Measurements from ENCODE around the gene GOLPH3. TPM values are rescaled to one million over a fixed set of nuclear protein-coding genes. Genes with fewer than 3 reads are reported as not detected.

The GOLPH3 gene
- total RNA-seq, 1 experiment from 2014 or later: 98.7 TPM

DNA sequence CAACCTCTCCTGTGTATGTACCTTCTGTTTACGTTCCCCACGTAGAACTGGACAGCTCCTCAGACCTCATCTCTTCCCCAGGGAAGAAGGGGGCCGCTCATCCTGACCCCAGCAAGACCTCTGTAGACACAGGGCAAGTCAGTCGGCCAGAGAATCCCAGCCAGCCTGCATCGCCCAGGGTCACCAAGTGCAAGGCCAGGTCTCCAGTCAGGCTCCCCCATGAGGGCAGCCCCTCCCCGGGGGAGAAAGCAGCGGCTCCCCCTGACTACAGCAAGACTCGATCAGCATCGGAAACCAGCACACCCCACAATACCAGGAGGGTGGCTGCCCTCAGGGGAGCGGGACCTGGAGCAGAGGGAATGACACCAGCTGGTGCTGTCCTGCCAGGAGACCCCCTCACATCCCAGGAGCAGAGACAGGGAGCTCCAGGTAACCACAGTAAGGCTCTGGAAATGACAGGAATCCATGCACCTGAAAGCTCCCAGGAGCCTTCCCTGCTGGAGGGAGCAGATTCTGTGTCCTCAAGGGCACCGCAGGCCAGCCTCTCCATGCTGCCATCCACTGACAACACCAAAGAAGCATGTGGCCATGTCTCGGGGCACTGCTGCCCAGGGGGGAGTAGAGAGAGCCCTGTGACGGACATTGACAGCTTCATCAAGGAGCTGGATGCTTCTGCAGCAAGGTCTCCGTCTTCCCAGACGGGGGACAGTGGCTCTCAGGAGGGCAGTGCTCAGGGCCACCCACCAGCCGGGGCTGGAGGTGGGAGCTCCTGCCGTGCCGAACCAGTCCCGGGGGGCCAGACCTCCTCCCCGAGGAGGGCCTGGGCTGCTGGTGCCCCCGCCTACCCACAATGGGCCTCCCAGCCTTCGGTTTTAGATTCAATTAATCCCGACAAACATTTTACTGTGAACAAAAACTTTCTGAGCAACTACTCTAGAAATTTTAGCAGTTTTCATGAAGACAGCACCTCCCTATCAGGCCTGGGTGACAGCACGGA lies 86.7 kb downstream of the GOLPH3 start:
- Histone ChIP-seq H3K23me2 (ENCODE audit: insufficient read length, low read depth, low read length, poor library complexity, severe bottlenecking) (no peaks in the 10 kb centered on the region), H3K27me3 (ENCODE audit: insufficient read depth, low read length) (no peaks in the 10 kb centered on the region), H2BK12ac (ENCODE audit: insufficient read length, low read depth, low read length) (no peak overlapping the region), H4K5ac (ENCODE audit: insufficient read length, low read depth, low read length) (no peak overlapping the region), H3K4me1 (ENCODE audit: insufficient read depth, low read length) (no peaks in the 10 kb centered on the region), H2BK20ac (ENCODE audit: low read depth, low read length, poor library complexity, severe bottlenecking) (no peak overlapping the region), H3K14ac (ENCODE audit: insufficient read depth, low read length) (no peak overlapping the region; the same call in 1 of the 2 replicates), H4K8ac (replicated peaks; ENCODE audit: insufficient read length, low read depth, low read length) (no peak overlapping the region), H4K20me1 (ENCODE audit: control insufficient read depth, insufficient read depth, insufficient read length) (no peaks in the 10 kb centered on the region), H3K9ac (ENCODE audit: extremely low read depth, insufficient read length, low read length) (no peak overlapping the region), H3K23ac (ENCODE audit: insufficient read length, low read depth, low read length) (no peak overlapping the region), H2AK5ac (ENCODE audit: insufficient read length, low read length) (no peak overlapping the region), H3K79me2 (ENCODE audit: insufficient read depth, low read length) (no peaks in the 10 kb centered on the region), H3K79me1 (ENCODE audit: insufficient read depth, low read depth, low read length, poor library complexity, severe bottlenecking) (no peaks in the 10 kb centered on the region), H4K91ac (ENCODE audit: insufficient read length, low read depth, low read length) (no peak overlapping the region), H3K4me2 (ENCODE audit: insufficient read depth, insufficient read length, low read length) (no peak overlapping the region), H2BK15ac (ENCODE audit: low read depth, low read length) (no peak overlapping the region), H3K27ac (ENCODE audit: insufficient read length, low read depth, low read length) (no peak overlapping the region), H2AFZ (ENCODE audit: low read length) (no peak overlapping the region), H2BK5ac (ENCODE audit: insufficient read length, low read length) (no peak overlapping the region), H3T11ph (ENCODE audit: low read length) (no peak overlapping the region), H3K18ac (ENCODE audit: insufficient read length, low read depth, low read length) (no peak overlapping the region), H2BK120ac (ENCODE audit: low read depth, low read length, poor library complexity, severe bottlenecking) (no peak overlapping the region), H3K4ac (ENCODE audit: low read depth, low read length) (no peak overlapping the region), H3K56ac (ENCODE audit: insufficient read length, low read depth, low read length) (no peak overlapping the region), H3K9me3 (ENCODE audit: control insufficient read depth, low read depth, low read length) (no peaks in the 10 kb centered on the region)
- Mint-ChIP-seq H3K4me3 (no peak overlapping the region), H3K36me3 (ENCODE audit: insufficient read depth in 1 of 3, low read depth in 3 of 3) (peaks cover 0 to 14% (median 5%) of the 10 kb centered on the region in 3 experiments; a peak in 4 of 7 replicates), H3K27ac (peak overlapping the region in 1 of 3 experiments; percentile 88; a peak in 3 of 7 replicates), H3K9me3 (no peaks in the 10 kb centered on the region), H3K27me3 (ENCODE audit: low read depth) (no peaks in the 10 kb centered on the region), H3K4me1 (peaks cover 5 to 8% of the 10 kb centered on the region in 2 experiments; a peak in 1 of 4 replicates)
- DNase-seq: no peak
- TF ChIP-seq, protein P1, sequence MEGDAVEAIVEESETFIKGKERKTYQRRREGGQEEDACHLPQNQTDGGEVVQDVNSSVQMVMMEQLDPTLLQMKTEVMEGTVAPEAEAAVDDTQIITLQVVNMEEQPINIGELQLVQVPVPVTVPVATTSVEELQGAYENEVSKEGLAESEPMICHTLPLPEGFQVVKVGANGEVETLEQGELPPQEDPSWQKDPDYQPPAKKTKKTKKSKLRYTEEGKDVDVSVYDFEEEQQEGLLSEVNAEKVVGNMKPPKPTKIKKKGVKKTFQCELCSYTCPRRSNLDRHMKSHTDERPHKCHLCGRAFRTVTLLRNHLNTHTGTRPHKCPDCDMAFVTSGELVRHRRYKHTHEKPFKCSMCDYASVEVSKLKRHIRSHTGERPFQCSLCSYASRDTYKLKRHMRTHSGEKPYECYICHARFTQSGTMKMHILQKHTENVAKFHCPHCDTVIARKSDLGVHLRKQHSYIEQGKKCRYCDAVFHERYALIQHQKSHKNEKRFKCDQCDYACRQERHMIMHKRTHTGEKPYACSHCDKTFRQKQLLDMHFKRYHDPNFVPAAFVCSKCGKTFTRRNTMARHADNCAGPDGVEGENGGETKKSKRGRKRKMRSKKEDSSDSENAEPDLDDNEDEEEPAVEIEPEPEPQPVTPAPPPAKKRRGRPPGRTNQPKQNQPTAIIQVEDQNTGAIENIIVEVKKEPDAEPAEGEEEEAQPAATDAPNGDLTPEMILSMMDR (conservative IDR thresholded peaks at IDR 0.05): no peak
- no CpG with 5 or more reads among the region's 24 CpGs for WGBS (ENCODE audit: extremely low coverage, insufficient read length, low lambda C conversion rate)

Measured in H9 (cell line).